NCI-H748 (cell line): ENCODE measurements around the gene PAX7.
A peak's percentile ranks its signal among the peaks of the same experiment; 100 is the strongest.

Experiments
- DNase-seq: peaks from one replicate; lab custom pipeline; 2025; ENCODE audit not compliant: unreplicated experiment; lab: John Stamatoyannopoulos, UW

The PAX7 gene

GRCh38 chr1:18792747-18793146 lies 162.1 kb downstream of the PAX7 start:
- DNase-seq: no peak

GRCh38 chr1:18793164-18793563 lies 162.5 kb downstream of the PAX7 start:
- no peak for DNase-seq

- DNase-seq: peak; percentile 4
Measured at GRCh38 chr1:18794051-18794450, 163.4 kb downstream of the PAX7 start.

GRCh38 chr1:18794561-18794960 lies 163.9 kb downstream of the PAX7 start:
- DNase-seq: no peak

- DNase-seq: no peak
Measured at GRCh38 chr1:18795002-18795689, 164.5 kb downstream of the PAX7 start.

- DNase-seq: no peak
Measured at GRCh38 chr1:18796950-18797349, 166.3 kb downstream of the PAX7 start.
